Measurements from ENCODE around the gene THAP2. TPM values are rescaled to one million over a fixed set of nuclear protein-coding genes. Genes with fewer than 3 reads are reported as not detected.

The THAP2 gene
- total and polyA plus RNA-seq, 2 donors (not counting 3 experiments of a cell fraction or from before 2014, with no cell fraction given): 1.4 to 4.4 TPM

DNA sequence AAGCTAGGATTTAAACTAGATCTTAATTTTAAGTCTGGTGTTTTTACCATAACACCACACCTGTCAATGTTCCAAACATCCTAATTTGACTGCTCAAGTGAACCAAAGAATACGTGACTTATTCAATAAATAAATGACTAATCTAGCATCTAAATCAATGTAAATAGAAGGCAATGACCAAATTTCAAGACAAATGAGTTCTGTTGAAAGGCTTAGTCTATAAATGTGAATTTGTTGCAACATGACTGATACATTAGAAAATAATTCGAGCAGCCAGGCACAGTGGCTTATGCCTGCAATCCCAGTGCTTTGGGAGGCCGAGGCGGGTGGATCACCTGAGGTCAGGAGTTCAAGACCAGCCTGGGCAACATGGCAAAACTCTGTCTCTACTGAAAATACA, 15.6 kb upstream of the THAP2 start:
- TF ChIP-seq POLR2AphosphoS5 (IDR thresholded peaks at IDR 0.05; ENCODE audit: insufficient read depth, low read depth, low read length): no peak
- TF ChIP-seq, protein P1, sequence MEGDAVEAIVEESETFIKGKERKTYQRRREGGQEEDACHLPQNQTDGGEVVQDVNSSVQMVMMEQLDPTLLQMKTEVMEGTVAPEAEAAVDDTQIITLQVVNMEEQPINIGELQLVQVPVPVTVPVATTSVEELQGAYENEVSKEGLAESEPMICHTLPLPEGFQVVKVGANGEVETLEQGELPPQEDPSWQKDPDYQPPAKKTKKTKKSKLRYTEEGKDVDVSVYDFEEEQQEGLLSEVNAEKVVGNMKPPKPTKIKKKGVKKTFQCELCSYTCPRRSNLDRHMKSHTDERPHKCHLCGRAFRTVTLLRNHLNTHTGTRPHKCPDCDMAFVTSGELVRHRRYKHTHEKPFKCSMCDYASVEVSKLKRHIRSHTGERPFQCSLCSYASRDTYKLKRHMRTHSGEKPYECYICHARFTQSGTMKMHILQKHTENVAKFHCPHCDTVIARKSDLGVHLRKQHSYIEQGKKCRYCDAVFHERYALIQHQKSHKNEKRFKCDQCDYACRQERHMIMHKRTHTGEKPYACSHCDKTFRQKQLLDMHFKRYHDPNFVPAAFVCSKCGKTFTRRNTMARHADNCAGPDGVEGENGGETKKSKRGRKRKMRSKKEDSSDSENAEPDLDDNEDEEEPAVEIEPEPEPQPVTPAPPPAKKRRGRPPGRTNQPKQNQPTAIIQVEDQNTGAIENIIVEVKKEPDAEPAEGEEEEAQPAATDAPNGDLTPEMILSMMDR (IDR thresholded peaks at IDR 0.05; ENCODE audit: extremely low read depth in 1 of 2, insufficient read depth in 1 of 2, low read depth in 1 of 2, low read length in 2 of 2): no peak
- TF ChIP-seq EZH2 (IDR thresholded peaks at IDR 0.05; ENCODE audit: borderline replicate concordance, low read depth, low read length, severe bottlenecking): no peak
- no peaks in the 10 kb centered on the region for H3K9me1 ChIP-seq (replicated peaks; ENCODE audit: control insufficient read depth, extremely low read depth, insufficient read depth, low read length)
- no peak overlapping the region for H3K9ac ChIP-seq (replicated peaks; ENCODE audit: extremely low read depth, insufficient read depth, low read length)
- no peak overlapping the region for H2AFZ ChIP-seq (ENCODE audit: low read depth, low read length)
- no peak overlapping the region for H3K4me3 ChIP-seq (replicated peaks in 1 of 3; ENCODE audit: insufficient read depth in 1 of 3, low read depth in 1 of 3, low read length in 3 of 3)
- no peak for DNase-seq (ENCODE audit: low read depth, low spot score)
- POLR2A ChIA-PET: no interaction called here
- BruUV-seq (replicated peaks): no TSS peak
- H3K4me1 ChIP-seq (ENCODE audit: control insufficient read depth, extremely low read depth, insufficient read depth, low read length): no peaks in the 10 kb centered on the region
- no peak for FAIRE-seq
- CTCF ChIA-PET: interaction anchor here (1.2 to 4.4 kb wide), 2 partner anchors 12 kb away, joined by 4 to 42 read pairs; no protein-coding TSS in a partner anchor
- intact Hi-C loops (cut with micrococcal nuclease): loop anchor here (5.0 kb wide), 1 partner anchor 36 kb away; no protein-coding TSS in a partner anchor
- peaks cover 4% of the 10 kb centered on the region for H4K20me1 ChIP-seq (replicated peaks; ENCODE audit: control insufficient read depth, extremely low read depth, insufficient read depth, low read length)
- no peaks in the 10 kb centered on the region for H3K9me3 ChIP-seq (replicated peaks; ENCODE audit: control insufficient read depth, insufficient read depth, low read length)
- H3K27ac ChIP-seq (ENCODE audit: insufficient read depth, low read depth, low read length): no peak overlapping the region
- peaks cover 67% of the 10 kb centered on the region for H3K79me2 ChIP-seq (ENCODE audit: control insufficient read depth, insufficient read depth, low read length)
- no peak overlapping the region for H3K4me2 ChIP-seq (ENCODE audit: insufficient read depth, low read length)
- dilution Hi-C loops (cut with MboI; ENCODE audit: extremely low pct_ligation_motif_present, low sequenced_read_pairs): no loop called here
- H3K36me3 ChIP-seq (ENCODE audit: control insufficient read depth in 2 of 2, extremely low read depth in 1 of 2, insufficient read depth in 2 of 2, low read length in 2 of 2): peaks cover 0 to 31% of the 10 kb centered on the region in 2 experiments
- H3K27me3 ChIP-seq (ENCODE audit: control insufficient read depth in 2 of 2, insufficient read depth in 2 of 2, low read length in 2 of 2): no peaks in the 10 kb centered on the region

DNA sequence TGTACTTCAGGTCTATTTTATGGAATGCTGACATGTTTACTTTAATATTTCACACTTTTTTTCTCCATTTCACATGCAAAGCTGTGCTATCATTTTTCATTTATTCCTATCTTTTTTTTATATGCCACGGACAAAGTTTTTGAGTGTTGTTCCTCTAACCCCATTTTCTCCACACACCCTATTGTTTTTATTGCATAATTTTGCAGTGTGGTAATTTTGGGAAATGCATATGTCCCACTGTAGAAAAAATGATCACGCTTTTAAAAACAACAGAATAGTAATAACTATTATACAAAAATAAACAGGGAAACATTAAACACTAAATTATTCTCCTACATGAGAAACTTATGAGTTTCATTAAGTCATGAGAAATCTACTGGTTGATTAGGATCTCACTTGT, 14.7 kb upstream of the THAP2 start:
- no peaks in the 10 kb centered on the region for H3K27me3 ChIP-seq (ENCODE audit: control insufficient read depth in 2 of 2, insufficient read depth in 2 of 2, low read length in 2 of 2)
- H3K4me1 ChIP-seq (ENCODE audit: control insufficient read depth, extremely low read depth, insufficient read depth, low read length): no peaks in the 10 kb centered on the region
- no TSS peak for BruUV-seq (replicated peaks)
- peaks cover 0 to 30% of the 10 kb centered on the region in 2 experiments for H3K36me3 ChIP-seq (ENCODE audit: control insufficient read depth in 2 of 2, extremely low read depth in 1 of 2, insufficient read depth in 2 of 2, low read length in 2 of 2)
- dilution Hi-C loops (cut with MboI; ENCODE audit: extremely low pct_ligation_motif_present, low sequenced_read_pairs) (no loop called here), intact Hi-C loops (cut with micrococcal nuclease) (loop anchor here (5.0 kb wide), 1 partner anchor 37 kb away; no protein-coding TSS in a partner anchor)
- no peak overlapping the region for H3K4me2 ChIP-seq (ENCODE audit: insufficient read depth, low read length)
- H3K79me2 ChIP-seq (ENCODE audit: control insufficient read depth, insufficient read depth, low read length): peaks cover 75% of the 10 kb centered on the region
- peaks cover 4% of the 10 kb centered on the region for H4K20me1 ChIP-seq (replicated peaks; ENCODE audit: control insufficient read depth, extremely low read depth, insufficient read depth, low read length)
- ChIA-PET CTCF (interaction anchor here (1.2 kb wide), 1 partner anchor 13 kb away, joined by 4 read pairs; no protein-coding TSS in a partner anchor), POLR2A (no interaction called here)
- H3K9me1 ChIP-seq (replicated peaks; ENCODE audit: control insufficient read depth, extremely low read depth, insufficient read depth, low read length): no peaks in the 10 kb centered on the region
- no peak overlapping the region for H3K27ac ChIP-seq (ENCODE audit: insufficient read depth, low read depth, low read length)
- no peak overlapping the region for H3K4me3 ChIP-seq (replicated peaks in 1 of 3; ENCODE audit: insufficient read depth in 1 of 3, low read depth in 1 of 3, low read length in 3 of 3)
- TF ChIP-seq POLR2AphosphoS5 (IDR thresholded peaks at IDR 0.05; ENCODE audit: insufficient read depth, low read depth, low read length) (no peak), JUN (IDR thresholded peaks at IDR 0.05; ENCODE audit: borderline replicate concordance, insufficient read depth, insufficient read length, low read depth) (no peak), EZH2 (IDR thresholded peaks at IDR 0.05; ENCODE audit: borderline replicate concordance, low read depth, low read length, severe bottlenecking) (no peak), MYC (IDR thresholded peaks at IDR 0.05; ENCODE audit: low read depth, low read length) (no peak), FOS (IDR thresholded peaks at IDR 0.05; ENCODE audit: borderline replicate concordance, insufficient read depth, low read length) (no peak), GATA2 (IDR thresholded peaks at IDR 0.05; ENCODE audit: insufficient read depth, insufficient read length, low read depth, low read length) (no peak), POLR2A (IDR thresholded peaks at IDR 0.05; ENCODE audit: low read depth, low read length) (no peak)
- TF ChIP-seq, protein P1 (IDR thresholded peaks at IDR 0.05; ENCODE audit: extremely low read depth in 1 of 2, insufficient read depth in 1 of 2, low read depth in 1 of 2, low read length in 2 of 2): no peak
- TF ChIP-seq, protein P2, sequence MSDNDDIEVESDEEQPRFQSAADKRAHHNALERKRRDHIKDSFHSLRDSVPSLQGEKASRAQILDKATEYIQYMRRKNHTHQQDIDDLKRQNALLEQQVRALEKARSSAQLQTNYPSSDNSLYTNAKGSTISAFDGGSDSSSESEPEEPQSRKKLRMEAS (IDR thresholded peaks at IDR 0.05; ENCODE audit: insufficient read depth, insufficient read length): no peak
- H2AFZ ChIP-seq (ENCODE audit: low read depth, low read length): no peak overlapping the region
- no peak for DNase-seq (ENCODE audit: low read depth, low spot score)
- no peak overlapping the region for H3K9ac ChIP-seq (replicated peaks; ENCODE audit: extremely low read depth, insufficient read depth, low read length)
- FAIRE-seq: no peak
- no peaks in the 10 kb centered on the region for H3K9me3 ChIP-seq (replicated peaks; ENCODE audit: control insufficient read depth, insufficient read depth, low read length)

All from endothelial cell of umbilical vein (primary cell).